ENCODE measurements around the gene AP1M2.
"Not testable (repeated sequence)": the region's sequence is repeated elsewhere in the genome, so short reads cannot be mapped to it uniquely, and the experiment has no call there.

The AP1M2 gene

DNA sequence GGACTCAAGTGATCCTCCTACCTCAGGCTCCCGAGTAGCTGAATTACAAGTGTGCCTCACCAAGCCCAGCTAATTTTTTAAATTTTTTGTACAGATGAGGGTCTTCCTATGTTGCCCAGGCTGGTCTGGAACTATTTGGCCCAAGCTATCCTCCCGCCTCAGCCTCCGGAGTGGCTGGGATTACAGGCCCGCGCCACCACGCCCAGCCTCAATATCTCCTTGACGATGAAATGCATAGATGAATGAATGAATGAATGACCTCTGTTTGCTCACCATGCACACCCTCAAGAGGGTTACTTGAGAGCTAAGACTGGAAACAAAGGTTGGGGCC lies 14.9 kb upstream of the AP1M2 start:
- no peak for DNase-seq (ENCODE audit: low read depth in 3 of 3)

DNA sequence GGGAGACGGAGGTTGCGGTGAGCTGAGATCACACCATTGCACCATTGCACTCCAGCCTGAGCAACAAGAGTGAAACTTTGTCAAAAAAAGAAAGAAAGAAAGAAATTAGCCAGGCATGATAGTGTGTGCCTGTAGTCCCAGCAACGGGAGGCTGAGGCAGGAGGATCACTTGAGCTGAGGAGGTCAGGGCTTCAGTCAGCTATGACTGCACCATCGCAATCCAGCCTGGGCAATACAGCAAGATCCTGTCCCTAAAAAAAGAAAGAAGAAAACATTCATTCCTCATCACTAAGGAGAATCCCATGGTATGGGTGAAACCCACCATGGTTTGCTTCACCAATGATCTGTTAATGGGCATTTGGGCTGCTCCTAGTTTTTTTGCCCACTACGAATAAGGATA lies 13.0 kb upstream of the AP1M2 start:
- DNase-seq (ENCODE audit: low read depth in 3 of 3), result no peak

DNA sequence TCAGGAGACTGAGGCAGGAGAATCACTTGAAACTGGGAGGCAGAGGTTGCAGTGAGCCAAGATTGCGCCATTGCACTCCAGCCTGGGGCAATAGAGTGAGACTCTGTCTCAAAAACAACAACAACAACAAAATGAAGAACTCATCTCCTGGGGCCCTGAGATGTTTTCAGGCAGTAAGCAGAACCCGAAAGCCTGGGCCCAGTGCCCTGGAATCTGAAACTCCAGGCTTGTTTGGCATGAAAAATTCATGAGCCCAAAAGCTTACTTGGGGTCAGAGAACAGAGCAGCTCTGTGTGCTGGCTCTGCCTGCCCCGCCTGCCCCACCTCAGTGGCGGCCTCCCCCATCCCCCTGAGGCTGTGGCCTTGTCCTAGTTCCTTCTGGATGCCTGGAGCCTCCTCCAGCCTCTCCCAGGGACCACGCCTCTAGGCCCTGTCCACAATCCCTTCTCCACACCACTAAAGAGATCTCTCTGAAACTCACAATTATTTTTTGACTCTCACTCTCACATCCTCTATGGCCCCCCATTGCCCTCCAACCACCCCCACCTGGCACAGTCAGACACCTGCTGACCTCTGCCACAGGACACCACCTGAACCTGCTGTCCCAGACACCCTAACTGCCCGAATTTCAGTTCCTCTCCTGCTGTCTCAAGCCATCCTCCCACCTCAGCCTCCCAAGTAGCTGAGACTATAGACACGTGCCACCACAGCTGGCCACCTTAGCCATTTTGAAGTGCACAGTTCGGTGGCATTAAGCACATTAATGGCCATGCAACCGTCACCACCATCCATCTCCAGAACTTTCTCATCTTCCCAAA lies 6.9 kb upstream of the AP1M2 start:
- no peak for DNase-seq (ENCODE audit: low read depth in 3 of 3)

DNA sequence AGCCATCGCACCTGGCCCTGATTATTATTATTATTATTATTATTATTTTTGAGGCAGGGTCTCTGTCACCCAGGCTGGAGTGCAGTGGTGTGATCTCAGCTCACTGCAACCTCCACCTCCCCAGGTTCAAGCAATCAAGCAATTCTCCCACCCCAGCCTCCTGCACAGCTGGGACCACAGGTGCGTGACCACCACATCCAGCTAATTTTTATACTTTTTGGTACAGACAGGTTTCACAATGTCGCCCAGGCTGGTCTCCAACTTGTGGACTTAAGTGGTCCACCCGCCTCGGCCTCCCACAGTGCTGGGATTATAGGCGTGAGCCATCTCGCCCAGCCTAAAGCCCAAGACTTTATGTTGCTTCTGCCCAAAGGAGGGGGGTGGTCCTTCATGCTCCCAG lies 6.0 kb upstream of the AP1M2 start:
- no peak for DNase-seq (ENCODE audit: low read depth in 3 of 3)

DNA sequence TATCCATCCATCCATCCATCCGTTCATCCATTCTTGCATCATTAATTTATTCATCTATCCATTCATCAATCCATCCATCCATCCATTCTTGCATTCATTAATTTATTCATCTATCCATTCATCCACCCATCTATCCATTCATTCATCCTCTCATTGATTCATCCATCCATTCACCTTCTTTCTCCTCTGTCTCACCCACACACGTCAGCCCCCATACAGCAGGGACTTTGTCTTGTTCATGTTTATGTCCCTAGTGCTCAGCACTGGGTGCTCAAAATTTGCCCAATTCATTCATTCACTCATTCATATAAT lies 683 bp upstream of the AP1M2 start:
- DNase-seq (ENCODE audit: low read depth in 3 of 3), result no peak

DNA sequence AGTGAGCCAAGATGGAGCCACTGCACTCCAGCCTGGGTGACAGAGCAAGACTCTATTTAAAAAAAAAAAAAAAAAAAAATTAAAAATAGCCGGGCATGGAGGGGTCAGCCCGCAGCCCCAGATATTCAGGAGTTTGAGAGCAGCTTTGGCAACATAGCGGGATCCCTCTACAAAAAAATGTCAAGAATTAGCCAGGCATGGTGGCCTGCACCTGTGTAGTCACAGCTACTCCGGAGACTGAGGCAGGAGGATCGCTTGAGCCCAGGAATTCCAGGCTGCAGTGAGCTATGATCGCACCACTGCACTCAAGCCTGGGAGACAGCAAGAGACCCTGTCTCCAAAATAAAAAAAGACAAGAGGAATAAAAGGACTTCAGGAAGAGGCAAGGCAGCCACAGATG lies 716 bp downstream of the AP1M2 start:
- DNase-seq (ENCODE audit: low read depth in 3 of 3), result no peak

DNA sequence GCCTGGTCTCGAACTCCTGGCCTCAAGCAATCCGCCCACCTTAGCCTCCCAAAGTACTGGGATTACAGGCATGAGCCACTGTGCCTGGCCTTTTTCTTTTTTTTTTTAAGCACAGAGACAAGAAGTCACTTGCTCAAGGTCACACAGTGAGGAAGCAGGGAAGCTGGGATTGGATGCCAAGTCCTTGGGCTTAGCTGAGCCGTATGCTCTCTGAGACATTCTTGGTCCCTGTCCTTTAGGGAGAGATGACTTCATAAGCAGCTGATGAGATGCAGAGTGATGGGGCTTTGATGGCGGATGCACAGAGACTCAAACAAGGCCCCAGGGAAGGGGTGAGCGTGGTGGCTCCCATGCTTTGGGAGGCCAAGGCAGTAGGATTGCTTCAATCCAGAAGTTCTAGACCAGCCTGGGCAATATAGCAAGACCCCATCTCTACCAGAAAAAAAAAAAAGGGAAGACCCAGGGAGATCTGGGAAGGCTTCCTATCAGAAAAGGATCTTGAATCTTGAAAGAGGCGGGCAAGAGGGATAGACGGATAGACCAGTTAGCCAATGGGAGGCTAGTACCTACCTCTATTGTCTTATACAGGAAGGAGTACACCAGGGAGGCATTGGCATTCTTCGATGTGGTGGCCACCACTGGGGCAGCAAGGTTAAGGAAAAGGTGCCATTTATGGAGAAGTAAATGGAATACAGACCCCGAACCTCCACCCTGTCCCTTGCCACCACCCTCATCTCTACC lies 3.9 kb downstream of the AP1M2 start:
- no peak for DNase-seq (ENCODE audit: low read depth in 3 of 3)

DNA sequence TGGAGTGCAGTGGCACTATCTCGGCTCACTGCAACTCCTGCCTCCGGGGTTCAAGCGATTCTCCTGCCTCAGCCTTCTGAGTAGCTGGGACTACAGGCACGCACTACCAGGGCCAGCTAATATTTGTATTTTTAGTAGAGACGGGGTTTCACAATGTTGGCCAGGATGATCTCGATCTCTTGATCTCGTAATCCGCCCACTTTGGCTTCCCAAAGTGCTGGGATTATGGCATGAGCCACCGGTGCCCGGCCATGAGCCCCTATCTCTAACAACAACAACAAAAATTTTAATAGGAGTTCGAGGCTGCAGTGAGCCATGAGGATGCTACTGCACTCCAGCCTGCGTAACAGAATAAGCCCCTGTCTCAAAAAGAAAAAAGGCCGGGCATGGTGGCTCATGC lies 5.0 kb downstream of the AP1M2 start:
- DNase-seq (ENCODE audit: low read depth in 3 of 3), result no peak

DNA sequence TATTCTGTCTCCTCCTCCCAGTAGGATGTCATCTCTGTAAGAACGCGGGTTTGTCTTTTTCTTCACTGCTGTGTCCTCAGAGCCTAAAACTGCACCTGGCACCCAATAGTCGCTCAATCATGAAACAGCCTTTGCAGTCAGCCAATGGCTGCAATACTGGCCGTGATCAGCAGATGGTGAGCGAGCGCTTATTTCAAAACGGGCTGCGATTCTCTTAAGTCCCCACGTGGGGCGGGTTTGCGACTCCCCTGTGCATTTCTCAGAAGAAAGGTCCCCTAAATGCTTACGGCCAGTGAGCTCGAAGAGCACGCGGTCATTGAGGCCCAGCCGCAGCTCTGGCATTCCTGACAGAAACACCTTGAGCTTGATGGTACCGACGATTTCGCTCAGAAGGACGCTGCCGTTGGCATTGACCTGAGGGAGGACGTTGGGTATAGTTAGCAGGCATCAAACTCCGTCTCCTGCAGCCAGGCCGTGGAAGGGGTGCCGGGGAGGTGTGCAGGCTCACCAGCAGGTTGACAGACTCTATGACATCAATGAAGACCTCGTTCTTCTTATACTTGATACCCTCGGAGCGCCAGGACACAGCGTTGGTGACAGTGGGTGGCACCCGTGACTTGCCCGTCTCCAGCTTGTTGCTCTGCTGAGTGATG lies 6.0 kb downstream of the AP1M2 start:
- DNase-seq (ENCODE audit: low read depth in 3 of 3), result peak; percentile 80 to 86 (median 81)

DNA sequence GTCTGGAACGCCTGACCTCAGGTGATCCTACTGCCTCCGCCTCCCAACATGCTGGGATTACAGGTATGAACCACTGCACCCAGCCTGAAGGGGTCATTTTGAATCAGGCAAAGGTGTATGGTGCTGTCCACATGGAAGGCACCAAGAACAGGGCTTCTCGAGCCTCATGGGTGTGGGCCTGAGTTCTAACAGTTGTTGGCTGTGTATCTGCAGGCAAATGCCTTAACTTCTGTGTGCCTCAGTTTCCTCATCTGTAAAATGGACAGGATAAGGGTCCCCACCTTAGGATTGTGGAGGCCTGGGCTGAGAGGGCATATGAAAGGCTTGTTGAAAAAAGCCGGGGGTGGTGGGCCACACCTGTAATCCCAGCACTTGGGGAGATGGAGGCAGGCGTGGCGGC lies 9.2 kb downstream of the AP1M2 start:
- no peak for DNase-seq (ENCODE audit: low read depth in 3 of 3)

DNA sequence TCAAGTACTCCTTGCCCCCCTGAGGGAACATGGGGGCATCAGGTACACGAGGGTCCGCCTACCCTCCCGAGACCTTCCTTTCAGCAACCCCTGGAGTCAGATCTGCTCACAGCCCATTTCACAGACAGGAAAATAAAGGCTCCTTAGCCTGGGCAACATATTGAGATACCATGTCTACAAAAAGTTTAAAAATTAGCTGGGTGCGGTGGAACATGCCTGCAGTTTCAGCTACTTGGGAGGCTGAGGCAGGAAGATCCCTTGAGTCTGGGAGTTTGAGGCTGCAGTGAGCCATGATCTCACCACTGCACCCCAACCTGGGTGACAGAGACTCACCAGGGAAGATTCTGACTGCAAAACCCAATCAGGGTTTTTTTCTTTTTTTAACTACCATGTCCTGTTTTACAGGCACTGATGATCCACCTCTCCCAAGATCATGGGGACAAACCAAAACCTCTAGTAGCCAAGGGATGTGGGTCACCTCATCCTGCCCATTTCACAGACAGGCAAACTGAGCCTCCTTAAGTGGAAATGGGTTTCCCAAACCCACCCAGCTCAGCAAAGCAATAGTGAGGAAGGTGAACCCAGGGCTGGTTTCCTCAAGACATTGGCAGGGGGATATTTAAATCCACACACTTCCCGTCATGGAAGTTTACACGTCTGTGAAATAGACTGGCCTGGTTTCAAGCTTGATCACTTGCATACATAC lies 11.9 kb downstream of the AP1M2 start:
- DNase-seq (ENCODE audit: low read depth in 3 of 3), result no peak

DNA sequence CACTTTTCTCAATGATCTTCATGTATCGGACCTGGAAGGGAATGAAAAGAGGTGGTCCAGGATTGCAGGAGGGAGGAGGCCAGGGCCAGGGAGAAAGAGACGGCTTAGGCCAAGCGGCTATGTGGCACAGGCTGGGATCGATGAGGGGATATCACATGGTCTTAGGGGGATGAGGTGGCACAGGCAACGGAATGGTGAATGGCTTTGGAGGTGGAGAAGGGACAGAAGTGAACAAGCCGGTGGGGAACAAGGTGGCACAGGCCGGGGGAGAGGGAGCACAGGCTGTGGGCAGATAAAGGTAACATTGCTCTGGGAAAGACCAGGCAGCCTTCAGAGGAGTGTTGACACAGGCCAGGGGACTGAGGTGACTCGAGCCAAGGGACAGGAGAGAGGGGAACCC lies 12.7 kb downstream of the AP1M2 start:
- no peak for DNase-seq (ENCODE audit: low read depth in 3 of 3)

DNA sequence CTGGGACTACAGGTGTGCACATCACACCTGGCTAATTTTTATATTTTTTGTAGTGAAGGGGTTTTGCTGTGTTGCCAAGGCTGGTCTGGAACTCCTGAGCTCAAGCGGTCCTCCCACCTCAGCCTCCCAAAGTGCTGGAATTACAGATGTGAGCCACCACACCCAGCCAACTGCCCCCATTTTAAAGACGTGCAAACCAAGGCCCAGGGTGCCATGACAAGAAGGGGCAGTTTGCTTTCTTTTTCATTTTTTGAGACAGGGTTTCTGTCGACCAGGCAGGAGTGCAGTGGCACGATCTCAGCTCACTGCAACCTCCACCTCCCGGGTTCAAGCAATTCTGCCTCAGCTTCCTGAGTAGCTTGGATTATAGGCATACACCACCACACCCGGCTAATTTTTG lies 13.3 kb downstream of the AP1M2 start:
- DNase-seq (ENCODE audit: low read depth in 3 of 3), result not testable (repeated sequence)

DNA sequence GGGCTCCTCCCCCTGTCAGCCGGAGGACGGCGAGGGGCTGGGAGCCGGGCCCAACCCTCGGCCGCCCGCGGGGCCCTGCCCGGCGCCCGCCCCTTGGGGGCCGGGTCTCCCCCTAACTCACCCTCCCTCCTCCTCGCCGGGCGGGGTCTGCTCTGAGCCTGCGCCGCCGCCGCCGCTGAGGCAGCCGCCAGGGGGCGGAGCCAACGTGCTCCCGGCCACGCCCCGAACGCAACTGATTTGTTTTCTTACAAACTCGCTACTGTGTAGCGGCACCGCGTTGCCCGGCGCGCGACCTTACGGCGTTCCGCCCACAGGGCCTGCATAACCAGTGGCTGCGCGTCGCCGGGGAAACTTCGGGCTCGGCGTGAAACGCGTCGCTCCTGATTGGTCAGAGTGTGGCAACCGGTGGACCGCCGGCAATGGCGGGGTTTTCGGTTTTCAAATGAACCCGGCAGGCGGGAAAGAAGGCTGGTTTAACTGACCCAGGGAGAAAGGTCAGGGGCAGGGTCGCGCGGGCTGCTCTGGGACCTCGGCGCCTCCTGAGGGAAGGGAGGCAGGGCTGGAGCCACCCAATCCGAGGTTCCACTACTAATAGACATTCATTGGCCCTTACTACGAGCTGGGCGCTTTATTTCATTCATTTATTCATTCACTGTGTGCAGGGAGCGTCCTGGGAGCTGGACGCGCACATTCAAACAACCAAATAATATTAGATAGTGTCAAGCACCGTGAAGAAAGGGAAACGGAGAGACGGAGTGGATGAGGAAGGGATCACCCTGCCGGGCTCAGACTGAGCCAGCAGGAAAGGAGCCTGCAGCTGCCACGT lies 18.1 kb downstream of the AP1M2 start, which contains the start of gene CDKN2D:
Gene CDKN2D, minus strand, starts transcription at position 154 of the 826 bp plus-strand sequence. CDS start 326 bp downstream, outside the sequence.
- DNase-seq (ENCODE audit: low read depth in 3 of 3), result peak; percentile 99 to 100 (median 99)

DNA sequence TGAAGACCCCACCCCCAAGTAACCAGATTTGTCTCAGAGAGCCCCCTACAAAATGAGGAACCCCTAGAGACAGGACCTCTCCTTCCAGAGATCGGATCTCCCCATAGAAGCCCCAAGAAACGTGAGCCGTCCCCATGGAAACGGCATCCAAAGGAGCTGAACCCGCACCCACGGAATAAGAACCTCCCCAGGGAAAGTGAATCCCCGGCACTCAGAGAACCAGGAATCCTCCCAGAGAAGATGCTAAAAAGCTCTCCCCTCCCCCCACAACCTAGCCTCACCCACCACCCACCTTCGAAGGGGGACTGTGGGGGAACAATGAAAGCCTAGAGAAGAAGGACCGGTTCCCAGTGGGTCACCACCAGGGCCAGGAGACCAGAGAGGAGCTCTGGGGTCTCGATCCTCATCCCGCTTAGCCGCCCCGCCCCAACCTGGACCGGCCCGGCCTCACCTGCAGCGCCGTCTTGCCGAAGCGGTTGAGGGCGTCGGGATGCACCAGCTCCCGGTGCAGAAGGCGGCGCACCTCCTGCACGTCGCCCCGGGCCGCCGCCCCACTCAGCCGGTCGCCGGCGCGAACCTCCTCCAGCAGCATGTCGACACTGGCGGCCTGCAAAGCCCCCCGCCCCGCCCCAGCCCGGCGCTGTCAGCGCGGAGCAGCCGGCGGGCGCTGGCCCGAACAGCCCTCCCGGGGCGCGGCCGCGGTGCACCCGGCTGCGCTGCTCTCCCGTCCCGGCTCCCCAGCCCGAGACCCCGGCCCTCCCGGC lies 18.9 kb downstream of the AP1M2 start:
- peak in 2 of 3 donors; percentile 60 to 61 for DNase-seq (ENCODE audit: low read depth in 3 of 3)

DNA sequence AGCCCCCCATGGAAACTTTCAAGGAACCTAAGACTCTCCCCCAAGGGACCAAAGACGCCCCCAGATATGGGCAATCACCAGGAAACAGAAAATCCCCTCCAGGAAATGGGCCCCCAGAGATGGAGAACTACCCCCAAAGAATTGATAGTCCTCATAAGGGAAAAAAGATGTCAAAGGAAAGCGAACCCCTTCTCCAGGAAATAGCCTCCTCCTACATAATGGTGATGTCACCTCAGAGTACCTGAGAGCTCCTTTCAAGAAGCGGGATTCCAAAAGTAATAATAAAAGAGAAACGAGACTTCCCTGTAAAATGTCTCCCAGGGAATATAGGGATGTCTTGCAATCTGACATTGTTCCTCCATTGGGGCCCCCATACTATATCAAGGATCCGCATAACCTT lies 19.5 kb downstream of the AP1M2 start:
- no peak for DNase-seq (ENCODE audit: low read depth in 3 of 3)

DNA sequence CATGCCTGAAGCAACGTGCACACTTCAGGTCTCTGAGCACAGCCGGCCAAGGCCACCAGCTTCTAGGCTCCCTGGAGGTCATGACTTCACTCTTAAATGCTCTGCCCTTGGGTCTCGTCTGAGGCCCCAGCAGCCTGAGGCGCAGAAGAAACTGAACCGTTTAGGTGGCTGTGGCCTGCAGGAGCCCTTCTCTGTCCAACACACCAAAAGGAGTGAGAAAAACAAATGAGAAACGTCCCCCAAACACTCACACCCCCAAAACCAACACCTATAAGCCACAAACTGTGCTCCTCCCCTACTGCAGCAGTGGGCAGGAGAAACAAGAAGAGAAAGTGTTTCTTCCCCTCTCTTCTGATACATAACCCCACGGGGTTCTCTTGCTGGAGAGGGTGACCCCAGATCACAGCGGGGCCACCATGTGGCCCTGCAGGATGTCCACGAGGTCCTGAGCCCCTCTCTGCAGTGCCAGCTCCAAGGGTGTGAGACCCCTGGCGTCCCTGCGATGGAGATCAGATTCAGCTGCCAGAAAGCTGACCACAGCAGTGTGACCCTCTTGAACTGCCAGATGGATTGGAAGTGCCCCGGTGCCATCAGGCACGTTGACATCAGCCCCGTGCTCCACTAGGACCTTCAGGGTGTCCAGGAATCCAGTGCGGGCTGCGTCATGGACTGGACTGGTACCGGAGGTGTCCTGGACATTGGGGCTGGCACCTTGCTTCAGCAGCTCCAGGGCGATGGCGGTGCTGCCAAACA lies 20.3 kb downstream of the AP1M2 start:
- no peak for DNase-seq (ENCODE audit: low read depth in 3 of 3)

DNA sequence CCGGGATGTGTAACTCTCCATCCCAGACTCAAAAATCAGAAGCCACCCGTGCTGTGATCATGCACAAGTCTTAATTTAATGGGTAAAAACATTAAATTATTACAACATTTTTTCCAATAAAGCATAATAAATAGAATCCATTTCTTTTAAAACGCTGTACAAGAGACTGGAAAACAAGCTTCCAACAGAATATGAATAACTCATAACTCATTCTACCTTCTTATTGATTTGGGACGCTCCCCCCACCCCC lies 20.8 kb downstream of the AP1M2 start:
- DNase-seq (ENCODE audit: low read depth in 3 of 3), result no peak

DNA sequence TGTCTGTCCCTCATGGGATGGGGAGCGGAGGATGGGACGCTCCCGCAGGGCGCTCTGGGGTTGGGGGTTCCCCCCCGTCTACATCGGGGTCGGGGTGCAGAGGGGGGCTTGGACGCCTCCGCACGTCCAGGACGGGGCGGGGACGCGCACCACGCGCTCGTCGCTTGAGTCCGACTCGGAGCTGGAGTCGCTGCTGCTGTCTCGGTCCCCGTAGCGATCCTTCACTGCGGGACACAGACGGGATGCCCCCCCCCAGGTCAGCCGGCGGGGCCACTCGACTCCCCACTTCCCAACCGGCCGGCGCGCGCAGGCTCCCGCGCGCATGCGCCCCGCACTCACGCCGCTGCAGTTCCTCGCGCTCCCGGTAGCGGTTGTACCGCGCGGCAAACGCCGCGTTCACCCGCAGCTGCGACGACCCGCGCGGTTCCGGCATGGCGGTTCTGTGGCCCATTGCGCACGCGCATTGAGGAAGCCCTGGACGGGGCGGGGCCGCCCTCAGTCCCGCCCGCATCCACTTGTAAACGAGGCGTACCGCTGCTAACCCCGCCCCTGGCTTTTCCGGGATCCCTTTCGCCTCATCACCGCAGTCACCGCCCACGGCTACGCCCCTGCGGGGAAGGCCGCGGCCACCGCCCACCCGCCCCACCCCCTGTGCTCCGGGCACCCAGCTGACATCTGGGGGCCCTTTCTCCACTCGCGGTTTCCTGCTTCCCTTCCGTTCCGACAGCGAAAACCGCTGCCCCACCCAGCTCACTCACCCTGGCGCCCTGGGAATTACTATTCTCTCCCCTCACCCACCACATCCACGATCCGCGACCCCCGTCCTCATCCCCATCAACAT lies 21.3 kb downstream of the AP1M2 start, which contains the start of gene KRI1:
Gene KRI1, minus strand, starts transcription at position 444 of the 841 bp plus-strand sequence. Its CDS starts 11 bp downstream, at position 433.
- DNase-seq (ENCODE audit: low read depth in 3 of 3), result peak; percentile 97 to 99 (median 98)
